Fibroblast of lung (primary cell): Measurements from ENCODE around the gene CUL2. TPM values are rescaled to one million over a fixed set of nuclear protein-coding genes. Genes with fewer than 3 reads are reported as not detected.

ENCODE experiments used
- DNase-seq, 2 donors: peaks; one replicate each; pipeline versions ENCODE4 v3.0.0 to v3.0.0-alpha.2; 2010; ENCODE audit warnings: low read depth in 2 of 2
- H2AFZ ChIP-seq: 2 replicates; pipeline ENCODE4 v1.5.1; 2012; ENCODE audit warnings: low read length, control low read depth, inconsistent platforms
- H3K27ac ChIP-seq: 2 replicates; pipeline ENCODE4 v1.5.1; 2011; ENCODE audit warnings: low read length, control low read depth; ENCODE audit not compliant: insufficient read depth
- H3K27me3 ChIP-seq: 2 replicates; pipeline ENCODE4 v1.5.1; 2011; ENCODE audit warnings: mild to moderate bottlenecking, low read length; ENCODE audit not compliant: control insufficient read depth, insufficient read depth
- H3K36me3 ChIP-seq: 2 replicates; pipeline ENCODE4 v1.5.1; 2011; ENCODE audit warnings: low read length; ENCODE audit not compliant: control insufficient read depth, insufficient read depth
- H3K4me1 ChIP-seq: 2 replicates; pipeline ENCODE4 v1.5.1; 2011; ENCODE audit warnings: low read length; ENCODE audit not compliant: control insufficient read depth, insufficient read depth; ENCODE audit errors: extremely low read depth
- H3K4me2 ChIP-seq: 2 replicates; pipeline ENCODE4 v1.5.1; 2011; ENCODE audit warnings: low read length, control low read depth; ENCODE audit not compliant: insufficient read depth; ENCODE audit errors: extremely low read depth
- H3K4me3 ChIP-seq, 4 experiments: fragments of 200-600 bp in 1 of 4; sonication (generic) in 1 of 4; replicated peaks in 1 of 4; 2 replicates each; pipeline ENCODE4 v1.5.1; 2011 to 2016; ENCODE audit warnings: low read length in 4 of 4, low read depth in 3 of 4, mild to moderate bottlenecking in 3 of 4, control low read depth in 2 of 4, inconsistent platforms in 1 of 4, mixed read lengths in 1 of 4; ENCODE audit not compliant: insufficient read depth in 1 of 4; ENCODE audit errors: control extremely low read depth in 1 of 4
- H3K79me2 ChIP-seq: 2 replicates; pipeline ENCODE4 v1.5.1; 2012; ENCODE audit warnings: mild to moderate bottlenecking, low read length, inconsistent platforms; ENCODE audit not compliant: control insufficient read depth, insufficient read depth
- H3K9ac ChIP-seq: 2 replicates; pipeline ENCODE4 v1.5.1; 2011; ENCODE audit warnings: mild to moderate bottlenecking, low read length, control low read depth; ENCODE audit not compliant: insufficient read depth
- H3K9me3 ChIP-seq: 2 replicates; pipeline ENCODE4 v1.5.1; 2012; ENCODE audit warnings: low read depth, low read length; ENCODE audit not compliant: control insufficient read depth, insufficient read depth
- H4K20me1 ChIP-seq: 2 replicates; pipeline ENCODE4 v1.5.1; 2011; ENCODE audit warnings: low read length; ENCODE audit not compliant: control insufficient read depth, insufficient read depth; ENCODE audit errors: extremely low read depth
- EZH2 ChIP-seq: IDR thresholded peaks from 2 replicates; pipeline ENCODE4 v1.5.1; 2012; ENCODE audit warnings: low read length, control low read depth, mild to moderate bottlenecking; ENCODE audit errors: missing control alignments
- polyA plus RNA-seq, 2 donors: library from polyadenylated mRNA; depleted of rRNA in 1 of 2; stranded (reverse) in 1 of 2; unstranded in 1 of 2; fragments of >200 nt; gene quantifications; 2 replicates each; pipeline ENCODE4 v1.2.1, GENCODE V29; 2011 to 2012; ENCODE audit warnings: missing spikeins in 1 of 2
- total RNA-seq: library from RNA; depleted of rRNA; stranded (reverse); fragments of >200 nt; gene quantifications from 2 replicates; pipeline ENCODE4 v1.2.1, GENCODE V29; 2014
- TF ChIP-seq, protein P1 (sequence below), 2 donors: IDR thresholded peaks in 1 of 2; conservative IDR thresholded peaks in 1 of 2; 1 replicate in 1 of 2; 2 replicates in 1 of 2; pipeline ENCODE4 v1.5.1; 2011 to 2012; ENCODE audit warnings: low read length in 2 of 2, control low read depth in 1 of 2, inconsistent platforms in 1 of 2, low read depth in 1 of 2, mild to moderate bottlenecking in 1 of 2

Gene CUL2
- total and polyA plus RNA-seq, 2 donors (not counting 1 experiment from before 2014, with no cell fraction given): 22.8 to 36.0 TPM

GRCh38 chr10:34959786-34960185 is 130.4 kb downstream of the CUL2 start:
- H4K20me1 ChIP-seq: no peaks in the 10 kb centered on the region
- no peak for TF ChIP-seq EZH2
- TF ChIP-seq, protein P1, sequence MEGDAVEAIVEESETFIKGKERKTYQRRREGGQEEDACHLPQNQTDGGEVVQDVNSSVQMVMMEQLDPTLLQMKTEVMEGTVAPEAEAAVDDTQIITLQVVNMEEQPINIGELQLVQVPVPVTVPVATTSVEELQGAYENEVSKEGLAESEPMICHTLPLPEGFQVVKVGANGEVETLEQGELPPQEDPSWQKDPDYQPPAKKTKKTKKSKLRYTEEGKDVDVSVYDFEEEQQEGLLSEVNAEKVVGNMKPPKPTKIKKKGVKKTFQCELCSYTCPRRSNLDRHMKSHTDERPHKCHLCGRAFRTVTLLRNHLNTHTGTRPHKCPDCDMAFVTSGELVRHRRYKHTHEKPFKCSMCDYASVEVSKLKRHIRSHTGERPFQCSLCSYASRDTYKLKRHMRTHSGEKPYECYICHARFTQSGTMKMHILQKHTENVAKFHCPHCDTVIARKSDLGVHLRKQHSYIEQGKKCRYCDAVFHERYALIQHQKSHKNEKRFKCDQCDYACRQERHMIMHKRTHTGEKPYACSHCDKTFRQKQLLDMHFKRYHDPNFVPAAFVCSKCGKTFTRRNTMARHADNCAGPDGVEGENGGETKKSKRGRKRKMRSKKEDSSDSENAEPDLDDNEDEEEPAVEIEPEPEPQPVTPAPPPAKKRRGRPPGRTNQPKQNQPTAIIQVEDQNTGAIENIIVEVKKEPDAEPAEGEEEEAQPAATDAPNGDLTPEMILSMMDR (conservative IDR thresholded peaks at IDR 0.05 in 1 of 2, IDR thresholded peaks at IDR 0.05 in 1 of 2; ENCODE audit: low read depth in 1 of 2, low read length in 2 of 2): no peak
- H2AFZ ChIP-seq: no peak overlapping the region
- H3K79me2 ChIP-seq: no peaks in the 10 kb centered on the region
- H3K4me1 ChIP-seq: no peaks in the 10 kb centered on the region
- no peak for DNase-seq
- no peaks in the 10 kb centered on the region for H3K27me3 ChIP-seq
- H3K27ac ChIP-seq: no peak overlapping the region
- H3K9ac ChIP-seq: no peak overlapping the region
- no peak overlapping the region for H3K4me3 ChIP-seq
- H3K36me3 ChIP-seq: no peaks in the 10 kb centered on the region
- no peak overlapping the region for H3K4me2 ChIP-seq
- H3K9me3 ChIP-seq: no peaks in the 10 kb centered on the region

- H4K20me1 ChIP-seq: no peaks in the 10 kb centered on the region
- H3K36me3 ChIP-seq: no peaks in the 10 kb centered on the region
- no peak overlapping the region for H2AFZ ChIP-seq
- no peak for TF ChIP-seq EZH2
- TF ChIP-seq, protein P1 (conservative IDR thresholded peaks at IDR 0.05 in 1 of 2, IDR thresholded peaks at IDR 0.05 in 1 of 2; ENCODE audit: low read depth in 1 of 2, low read length in 2 of 2): peak in 1 of 2 donors; percentile 6
- H3K4me1 ChIP-seq: no peaks in the 10 kb centered on the region
- H3K4me3 ChIP-seq: no peak overlapping the region
- no peaks in the 10 kb centered on the region for H3K27me3 ChIP-seq
- H3K79me2 ChIP-seq: no peaks in the 10 kb centered on the region
- no peak overlapping the region for H3K4me2 ChIP-seq
- H3K9ac ChIP-seq: no peak overlapping the region
- no peak overlapping the region for H3K27ac ChIP-seq
- no peak for DNase-seq
- H3K9me3 ChIP-seq: no peaks in the 10 kb centered on the region
Observed at GRCh38 chr10:34959321-34959720, 130.8 kb downstream of the CUL2 start.

Other genes starting within 250 kb of the CUL2 start
- gene CREM, start 36.5 kb upstream of the CUL2 start, total RNA-seq: 25.7 and 29.9 TPM in 2 replicates
- gene CREM, start 36.5 kb upstream of the CUL2 start, polyA plus RNA-seq: 32.1 and 39.9 TPM in 2 replicates
- gene CCNY, start 246.2 kb upstream of the CUL2 start, total RNA-seq: 34.7 and 38.5 TPM in 2 replicates
- 66.4 and 74.5 TPM in 2 replicates for gene CCNY, start 246.2 kb upstream of the CUL2 start, polyA plus RNA-seq